ENCODE results near the gene TEP1.
A peak's percentile ranks its signal among the peaks of the same experiment; 100 is the strongest.
"Not testable (repeated sequence)": the region's sequence is repeated elsewhere in the genome, so short reads cannot be mapped to it uniquely, and the experiment has no call there.

The TEP1 gene

GRCh38 chr14:20412876-20413743, at the start of gene TEP1:
TEP1 (minus strand) TSS chr14:20413501; CDS start chr14:20408439, 5,062 bp downstream.
- H3K4me1 Mint-ChIP-seq (ENCODE audit: low read depth), result peaks cover 21% of the 10 kb centered on the region
- H3K36me3 Mint-ChIP-seq (ENCODE audit: low read depth), result peaks cover 2% of the 10 kb centered on the region
- peak; percentile 74 for DNase-seq (ENCODE audit: low spot score)

GRCh38 chr14:20461225-20462141, 48.2 kb upstream of the TEP1 start, which contains the start of gene PIP4P1:
PIP4P1 (minus strand) TSS chr14:20461434; CDS start chr14:20461325, 109 bp downstream.
- peak; percentile 99 for DNase-seq (ENCODE audit: low spot score)
- peaks cover 25% of the 10 kb centered on the region for H3K4me1 Mint-ChIP-seq (ENCODE audit: low read depth)
- H3K4me3 Mint-ChIP-seq, result peak within 1 kb of the TSS; percentile 97
- H3K9me3 Mint-ChIP-seq, result no peaks in the 10 kb centered on the region
- peaks cover 25% of the 10 kb centered on the region for H3K36me3 Mint-ChIP-seq (ENCODE audit: low read depth)
- H3K27ac Mint-ChIP-seq, result peak within 1 kb of the TSS; percentile 97
- H3K27me3 Mint-ChIP-seq (ENCODE audit: low read depth), result peaks cover 1% of the 10 kb centered on the region

More at GRCh38 chr14:20412876-20413743, at the start of gene TEP1:
- Mint-ChIP-seq H3K27ac (peak within 1 kb of the TSS; percentile 94), H3K9me3 (no peaks in the 10 kb centered on the region), H3K4me3 (peak within 1 kb of the TSS; percentile 97), H3K27me3 (ENCODE audit: low read depth) (no peaks in the 10 kb centered on the region)

GRCh38 chr14:20460458-20461224, 47.3 kb upstream of the TEP1 start:
- H3K9me3 Mint-ChIP-seq, result no peaks in the 10 kb centered on the region
- H3K4me1 Mint-ChIP-seq (ENCODE audit: low read depth), result peaks cover 25% of the 10 kb centered on the region
- H3K36me3 Mint-ChIP-seq (ENCODE audit: low read depth), result peaks cover 25% of the 10 kb centered on the region
- H3K27ac Mint-ChIP-seq, result peak overlapping the region; percentile 94
- peak overlapping the region; percentile 97 for H3K4me3 Mint-ChIP-seq
- H3K27me3 Mint-ChIP-seq (ENCODE audit: low read depth), result no peaks in the 10 kb centered on the region
- DNase-seq (ENCODE audit: low spot score), result no peak

- no peak for DNase-seq (ENCODE audit: low spot score)
- Mint-ChIP-seq H3K9me3 (no peaks in the 10 kb centered on the region), H3K36me3 (ENCODE audit: low read depth) (peaks cover 25% of the 10 kb centered on the region), H3K27ac (no peak overlapping the region), H3K4me1 (ENCODE audit: low read depth) (peaks cover 25% of the 10 kb centered on the region), H3K4me3 (no peak overlapping the region), H3K27me3 (ENCODE audit: low read depth) (no peaks in the 10 kb centered on the region)
These were observed 44.9 kb upstream of the TEP1 start for GRCh38 chr14:20458031-20458789.

- Mint-ChIP-seq H3K36me3 (ENCODE audit: low read depth) (peaks cover 29% of the 10 kb centered on the region), H3K27ac (peak overlapping the region; percentile 45), H3K9me3 (no peaks in the 10 kb centered on the region), H3K4me3 (no peak overlapping the region), H3K4me1 (ENCODE audit: low read depth) (peaks cover 22% of the 10 kb centered on the region), H3K27me3 (ENCODE audit: low read depth) (no peaks in the 10 kb centered on the region)
- no peak for DNase-seq (ENCODE audit: low spot score)
These were observed 43.7 kb upstream of the TEP1 start for GRCh38 chr14:20456971-20457370.

- H3K4me3 Mint-ChIP-seq, result no peak overlapping the region
- H3K9me3 Mint-ChIP-seq, result no peaks in the 10 kb centered on the region
- peaks cover 32% of the 10 kb centered on the region for H3K36me3 Mint-ChIP-seq (ENCODE audit: low read depth)
These were observed 42.3 kb upstream of the TEP1 start for GRCh38 chr14:20455355-20456300.

GRCh38 chr14:20454516-20455354, 41.4 kb upstream of the TEP1 start, which contains the start of the genes APEX1 and OSGEP:
APEX1 (plus strand) TSS chr14:20455226; CDS start chr14:20455646, 420 bp downstream.
OSGEP (minus strand) TSS chr14:20454812; CDS start chr14:20454683, 129 bp downstream.
- H3K4me1 Mint-ChIP-seq (ENCODE audit: low read depth), result peaks cover 12% of the 10 kb centered on the region
- peaks cover 28% of the 10 kb centered on the region for H3K36me3 Mint-ChIP-seq (ENCODE audit: low read depth)
- no peaks in the 10 kb centered on the region for H3K27me3 Mint-ChIP-seq (ENCODE audit: low read depth)
- no peak within 1 kb of the TSS for H3K27ac Mint-ChIP-seq
- peak; percentile 98 for DNase-seq (ENCODE audit: low spot score)
- H3K9me3 Mint-ChIP-seq, result no peaks in the 10 kb centered on the region
- peak within 1 kb of the TSS; percentile 45 for H3K4me3 Mint-ChIP-seq

More at GRCh38 chr14:20455355-20456300, 42.3 kb upstream of the TEP1 start:
- Mint-ChIP-seq H3K27ac (no peak overlapping the region), H3K27me3 (ENCODE audit: low read depth) (no peaks in the 10 kb centered on the region), H3K4me1 (ENCODE audit: low read depth) (peaks cover 19% of the 10 kb centered on the region)
- DNase-seq (ENCODE audit: low spot score), result no peak

- H3K36me3 Mint-ChIP-seq (ENCODE audit: low read depth), result peaks cover 32% of the 10 kb centered on the region
- not testable (repeated sequence) for H3K27me3 Mint-ChIP-seq (ENCODE audit: low read depth); H3K4me1 Mint-ChIP-seq (ENCODE audit: low read depth); DNase-seq (ENCODE audit: low spot score); H3K9me3 Mint-ChIP-seq; H3K27ac Mint-ChIP-seq
- H3K4me3 Mint-ChIP-seq, result peak overlapping the region; percentile 40
These were observed 39.5 kb upstream of the TEP1 start for GRCh38 chr14:20452831-20453230.

GRCh38 chr14:20446889-20447288, 33.6 kb upstream of the TEP1 start:
- no peaks in the 10 kb centered on the region for H3K9me3 Mint-ChIP-seq
- no peak for DNase-seq (ENCODE audit: low spot score)
- H3K27ac Mint-ChIP-seq, result no peak overlapping the region
- peaks cover 46% of the 10 kb centered on the region for H3K36me3 Mint-ChIP-seq (ENCODE audit: low read depth)
- H3K4me3 Mint-ChIP-seq, result no peak overlapping the region
- peaks cover 5% of the 10 kb centered on the region for H3K4me1 Mint-ChIP-seq (ENCODE audit: low read depth)
- H3K27me3 Mint-ChIP-seq (ENCODE audit: low read depth), result no peaks in the 10 kb centered on the region

- H3K4me1 Mint-ChIP-seq (ENCODE audit: low read depth), result peaks cover 13% of the 10 kb centered on the region
- H3K4me3 Mint-ChIP-seq; H3K27ac Mint-ChIP-seq; H3K27me3 Mint-ChIP-seq (ENCODE audit: low read depth); DNase-seq (ENCODE audit: low spot score); H3K9me3 Mint-ChIP-seq: not testable (repeated sequence)
- H3K36me3 Mint-ChIP-seq (ENCODE audit: low read depth), result peaks cover 28% of the 10 kb centered on the region
These were observed 30.3 kb upstream of the TEP1 start for GRCh38 chr14:20443650-20444049.

- no peak for DNase-seq (ENCODE audit: low spot score)
- Mint-ChIP-seq H3K27ac (no peak overlapping the region), H3K36me3 (ENCODE audit: low read depth) (peaks cover 9% of the 10 kb centered on the region), H3K4me3 (no peak overlapping the region), H3K9me3 (no peaks in the 10 kb centered on the region), H3K27me3 (ENCODE audit: low read depth) (no peaks in the 10 kb centered on the region), H3K4me1 (ENCODE audit: low read depth) (peaks cover 13% of the 10 kb centered on the region)
These were observed 28.2 kb upstream of the TEP1 start for GRCh38 chr14:20441461-20441860.
